Thoracic aorta (tissue), 2 donors: Measurements from ENCODE around the gene WSCD2. TPM values are rescaled to one million over a fixed set of nuclear protein-coding genes. Genes with fewer than 3 reads are reported as not detected.

Experiments used
- ATAC-seq: fragments of 150-250 bp; one replicate; pipeline ENCODE4 v1.8.0; 2017; ENCODE audit warnings: low read depth; ENCODE audit not compliant: insufficient number of reproducible peaks, low FRiP score
- DNase-seq: peaks from one replicate; pipeline ENCODE4 v3.0.0-alpha.2; 2020; ENCODE audit warnings: low spot score
- H3K27ac ChIP-seq, 2 donors: fragments of 200-600 bp; sonication (generic); 1 replicate in 1 of 2; 2 replicates in 1 of 2; pipeline ENCODE4 v1.5.1; 2016; ENCODE audit warnings: mild to moderate bottlenecking in 2 of 2, moderate library complexity in 2 of 2
- H3K27me3 ChIP-seq: fragments of 200-600 bp; sonication (generic); replicated peaks from 2 replicates; pipeline ENCODE4 v1.6.0; 2016; ENCODE audit warnings: mild to moderate bottlenecking; ENCODE audit not compliant: insufficient read depth
- H3K36me3 ChIP-seq: fragments of 200-600 bp; sonication (generic); one replicate; pipeline ENCODE4 v1.5.1; 2016
- H3K4me1 ChIP-seq, 2 donors: fragments of 200-600 bp; sonication (generic); 1 replicate in 1 of 2; 2 replicates in 1 of 2; pipeline versions ENCODE4 v1.5.1 to v1.6.0; 2016; ENCODE audit warnings: low read depth in 2 of 2, mild to moderate bottlenecking in 1 of 2; ENCODE audit not compliant: control insufficient read depth in 1 of 2
- H3K4me3 ChIP-seq: fragments of 200-600 bp; sonication (generic); 2 replicates; pipeline ENCODE4 v1.5.1; 2016; ENCODE audit warnings: mild to moderate bottlenecking
- H3K9me3 ChIP-seq: fragments of 200-600 bp; sonication (generic); 2 replicates; pipeline ENCODE4 v1.5.1; 2016
- CTCF ChIP-seq: fragments of 200-600 bp; sonication (generic); IDR thresholded peaks from one replicate; pipeline ENCODE4 v1.5.1; 2019; ENCODE audit warnings: antibody characterized with exemption
- total RNA-seq, 2 donors: library from RNA; depleted of rRNA; stranded (reverse); fragments of >200 nt; gene quantifications; one replicate each; pipeline versions ENCODE4 v1.1.0 to v1.2.3, GENCODE V29; 2016

WSCD2 gene
- total RNA-seq, 2 donors from 2014 or later, result 3.3 to 6.9 TPM

- DNase-seq (no peak), ATAC-seq (no peak)
- Histone ChIP-seq H3K4me1 (peaks cover 0 to 4% of the 10 kb centered on the region in 2 donors), H3K27ac (no peak overlapping the region), H3K36me3 (no peaks in the 10 kb centered on the region), H3K27me3 (no peaks in the 10 kb centered on the region), H3K9me3 (no peaks in the 10 kb centered on the region), H3K4me3 (no peak overlapping the region)
- no peak for TF ChIP-seq CTCF
Measured at GRCh38 chr12:108210001-108210400, 80.9 kb downstream of the WSCD2 start.

GRCh38 chr12:108211157-108211556, 82.1 kb downstream of the WSCD2 start:
- DNase-seq, result no peak
- no peaks in the 10 kb centered on the region for H3K9me3 ChIP-seq
- no peak for ATAC-seq

GRCh38 chr12:108213871-108214445, 84.9 kb downstream of the WSCD2 start:
- TF ChIP-seq CTCF, result no peak
- Histone ChIP-seq H3K27ac (no peak overlapping the region), H3K4me3 (no peak overlapping the region), H3K9me3 (no peaks in the 10 kb centered on the region), H3K4me1 (peaks cover 0 to 4% of the 10 kb centered on the region in 2 donors), H3K27me3 (no peaks in the 10 kb centered on the region), H3K36me3 (no peaks in the 10 kb centered on the region)
- DNase-seq, result no peak
- no peak for ATAC-seq

More at GRCh38 chr12:108211157-108211556, 82.1 kb downstream of the WSCD2 start:
- Histone ChIP-seq H3K4me3 (no peak overlapping the region), H3K36me3 (no peaks in the 10 kb centered on the region), H3K27ac (no peak overlapping the region), H3K27me3 (no peaks in the 10 kb centered on the region), H3K4me1 (peaks cover 0 to 4% of the 10 kb centered on the region in 2 donors)
- TF ChIP-seq CTCF, result no peak

GRCh38 chr12:108214486-108214885, 85.4 kb downstream of the WSCD2 start:
- H3K9me3 ChIP-seq, result no peaks in the 10 kb centered on the region
- H3K36me3 ChIP-seq, result no peaks in the 10 kb centered on the region
- H3K4me1 ChIP-seq, result no peaks in the 10 kb centered on the region
- H3K27ac ChIP-seq, result no peak overlapping the region
- no peak for TF ChIP-seq CTCF
- no peaks in the 10 kb centered on the region for H3K27me3 ChIP-seq
- H3K4me3 ChIP-seq, result no peak overlapping the region
- DNase-seq, result no peak
- ATAC-seq, result no peak

GRCh38 chr12:108215458-108215857, 86.4 kb downstream of the WSCD2 start:
- ATAC-seq, result no peak
- no peaks in the 10 kb centered on the region for H3K27me3 ChIP-seq
- H3K9me3 ChIP-seq, result no peaks in the 10 kb centered on the region
- DNase-seq, result no peak
- no peaks in the 10 kb centered on the region for H3K4me1 ChIP-seq
- TF ChIP-seq CTCF, result no peak
- no peaks in the 10 kb centered on the region for H3K36me3 ChIP-seq
- no peak overlapping the region for H3K27ac ChIP-seq
- H3K4me3 ChIP-seq, result no peak overlapping the region
